Uterus (tissue), 2 donors: ENCODE measurements around the gene MAP4K4.

Experiments used
- POLR2A ChIP-seq, 2 donors: fragments of 450-650 bp; IDR thresholded peaks; one replicate each; pipeline ENCODE4 v1.6.1; 2016; ENCODE audit warnings: antibody characterized with exemption in 2 of 2, mild to moderate bottlenecking in 1 of 2, moderate library complexity in 1 of 2
- TF ChIP-seq, protein P1 (sequence below), 4 experiments: fragments of 200-600 bp in 2 of 4; fragments of 450-650 bp in 2 of 4; sonication (generic) in 2 of 4; IDR thresholded peaks; one replicate each; pipeline ENCODE4 v1.5.1; 2016 to 2019; ENCODE audit warnings: antibody characterized with exemption in 4 of 4, mild to moderate bottlenecking in 2 of 4, moderate library complexity in 1 of 4

DNA sequence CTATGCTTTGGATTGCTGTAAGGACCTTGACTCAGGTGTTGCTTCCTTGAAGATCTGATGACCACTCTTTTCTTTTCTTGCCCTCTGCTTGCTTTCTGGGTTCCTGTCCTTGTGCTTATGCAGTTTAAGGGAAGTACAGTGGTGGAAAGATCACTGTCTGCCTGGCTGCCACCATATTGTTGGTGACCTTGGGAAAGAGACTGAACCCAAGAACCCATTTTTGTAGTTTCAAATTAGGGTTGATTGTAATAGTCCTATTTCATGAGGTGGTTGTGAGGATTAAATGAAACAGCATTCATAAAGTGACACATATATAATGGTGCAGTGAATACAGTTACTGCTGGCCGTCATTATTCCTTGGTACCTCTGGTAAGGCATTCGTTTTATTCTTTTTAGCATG is 41.1 kb downstream of the MAP4K4 start:
- TF ChIP-seq, protein P1, sequence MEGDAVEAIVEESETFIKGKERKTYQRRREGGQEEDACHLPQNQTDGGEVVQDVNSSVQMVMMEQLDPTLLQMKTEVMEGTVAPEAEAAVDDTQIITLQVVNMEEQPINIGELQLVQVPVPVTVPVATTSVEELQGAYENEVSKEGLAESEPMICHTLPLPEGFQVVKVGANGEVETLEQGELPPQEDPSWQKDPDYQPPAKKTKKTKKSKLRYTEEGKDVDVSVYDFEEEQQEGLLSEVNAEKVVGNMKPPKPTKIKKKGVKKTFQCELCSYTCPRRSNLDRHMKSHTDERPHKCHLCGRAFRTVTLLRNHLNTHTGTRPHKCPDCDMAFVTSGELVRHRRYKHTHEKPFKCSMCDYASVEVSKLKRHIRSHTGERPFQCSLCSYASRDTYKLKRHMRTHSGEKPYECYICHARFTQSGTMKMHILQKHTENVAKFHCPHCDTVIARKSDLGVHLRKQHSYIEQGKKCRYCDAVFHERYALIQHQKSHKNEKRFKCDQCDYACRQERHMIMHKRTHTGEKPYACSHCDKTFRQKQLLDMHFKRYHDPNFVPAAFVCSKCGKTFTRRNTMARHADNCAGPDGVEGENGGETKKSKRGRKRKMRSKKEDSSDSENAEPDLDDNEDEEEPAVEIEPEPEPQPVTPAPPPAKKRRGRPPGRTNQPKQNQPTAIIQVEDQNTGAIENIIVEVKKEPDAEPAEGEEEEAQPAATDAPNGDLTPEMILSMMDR (IDR thresholded peaks at IDR 0.05): no peak
- no peak for TF ChIP-seq POLR2A (IDR thresholded peaks at IDR 0.05)
